Measurements from ENCODE around the gene FGD3. TPM values are rescaled to one million over a fixed set of nuclear protein-coding genes. Genes with fewer than 3 reads are reported as not detected.

Gene FGD3
- total and polyA plus RNA-seq, 9 donors: 2.4 to 4.8 (median 3.2) TPM

DNA sequence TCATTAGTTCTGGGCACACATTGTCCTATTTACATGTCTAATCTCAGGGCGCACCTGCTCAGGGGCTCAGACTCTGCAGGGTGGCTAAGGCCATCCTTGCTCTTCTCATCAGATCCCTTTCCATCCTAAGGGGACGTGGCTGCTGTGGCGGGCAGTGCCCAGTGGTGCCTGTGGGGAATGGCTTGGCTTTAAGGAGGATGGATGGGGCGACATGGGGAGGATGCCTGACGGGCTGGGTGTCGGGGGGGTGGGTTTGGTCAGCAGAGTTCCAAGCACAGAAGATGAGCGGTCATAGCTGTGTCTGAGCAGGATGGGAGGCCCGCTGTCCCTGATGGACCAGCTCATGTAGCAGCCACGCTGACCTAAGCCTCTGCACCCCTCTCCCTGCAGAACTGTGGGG lies 70.3 kb downstream of the FGD3 start:
- Histone ChIP-seq H3K9me3 (replicated peaks; ENCODE audit: control insufficient read depth, low read depth, low read length) (no peaks in the 10 kb centered on the region), H3K27me3 (ENCODE audit: control insufficient read depth, insufficient read depth, low read length) (no peaks in the 10 kb centered on the region), H3K27ac (ENCODE audit: low read length) (no peak overlapping the region), H3K4me3 (ENCODE audit: low read length) (no peak overlapping the region), H3K36me3 (ENCODE audit: control insufficient read depth, insufficient read depth, low read length) (peaks cover 13% of the 10 kb centered on the region), H3K4me1 (ENCODE audit: control insufficient read depth, insufficient read depth, low read length) (peaks cover 6% of the 10 kb centered on the region)
- 88% methylated on average over 2 of the region's 9 CpGs for WGBS (ENCODE audit: insufficient coverage)
- DNase-seq: no peak

DNA sequence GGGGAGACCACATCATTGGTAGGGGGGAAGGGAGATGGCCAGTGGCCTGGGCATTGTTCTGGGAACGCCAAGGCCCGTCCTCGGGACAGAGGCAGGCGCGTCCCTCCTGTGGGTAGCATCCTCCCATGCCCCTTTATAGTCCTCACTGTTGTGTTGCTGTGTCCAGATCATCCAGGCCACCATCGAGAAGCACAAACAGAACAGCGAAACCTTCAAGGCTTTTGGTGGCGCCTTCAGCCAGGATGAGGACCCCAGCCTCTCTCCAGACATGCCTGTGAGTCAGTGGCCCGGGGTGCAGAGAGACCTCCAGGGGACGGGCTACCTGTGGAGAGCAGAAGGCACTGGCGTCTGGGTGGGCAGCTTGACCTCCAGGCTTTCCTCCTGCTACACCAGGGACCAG lies 72.8 kb downstream of the FGD3 start:
- Histone ChIP-seq H3K36me3 (ENCODE audit: control insufficient read depth, insufficient read depth, low read length) (peaks cover 13% of the 10 kb centered on the region), H3K27me3 (ENCODE audit: control insufficient read depth, insufficient read depth, low read length) (no peaks in the 10 kb centered on the region), H3K27ac (ENCODE audit: low read length) (no peak overlapping the region), H3K4me1 (ENCODE audit: control insufficient read depth, insufficient read depth, low read length) (peaks cover 9% of the 10 kb centered on the region), H3K4me3 (ENCODE audit: low read length) (no peak overlapping the region), H3K9me3 (replicated peaks; ENCODE audit: control insufficient read depth, low read depth, low read length) (no peaks in the 10 kb centered on the region)
- 95% methylated on average over 9 of the region's 11 CpGs for WGBS (ENCODE audit: insufficient coverage)
- no peak for DNase-seq

DNA sequence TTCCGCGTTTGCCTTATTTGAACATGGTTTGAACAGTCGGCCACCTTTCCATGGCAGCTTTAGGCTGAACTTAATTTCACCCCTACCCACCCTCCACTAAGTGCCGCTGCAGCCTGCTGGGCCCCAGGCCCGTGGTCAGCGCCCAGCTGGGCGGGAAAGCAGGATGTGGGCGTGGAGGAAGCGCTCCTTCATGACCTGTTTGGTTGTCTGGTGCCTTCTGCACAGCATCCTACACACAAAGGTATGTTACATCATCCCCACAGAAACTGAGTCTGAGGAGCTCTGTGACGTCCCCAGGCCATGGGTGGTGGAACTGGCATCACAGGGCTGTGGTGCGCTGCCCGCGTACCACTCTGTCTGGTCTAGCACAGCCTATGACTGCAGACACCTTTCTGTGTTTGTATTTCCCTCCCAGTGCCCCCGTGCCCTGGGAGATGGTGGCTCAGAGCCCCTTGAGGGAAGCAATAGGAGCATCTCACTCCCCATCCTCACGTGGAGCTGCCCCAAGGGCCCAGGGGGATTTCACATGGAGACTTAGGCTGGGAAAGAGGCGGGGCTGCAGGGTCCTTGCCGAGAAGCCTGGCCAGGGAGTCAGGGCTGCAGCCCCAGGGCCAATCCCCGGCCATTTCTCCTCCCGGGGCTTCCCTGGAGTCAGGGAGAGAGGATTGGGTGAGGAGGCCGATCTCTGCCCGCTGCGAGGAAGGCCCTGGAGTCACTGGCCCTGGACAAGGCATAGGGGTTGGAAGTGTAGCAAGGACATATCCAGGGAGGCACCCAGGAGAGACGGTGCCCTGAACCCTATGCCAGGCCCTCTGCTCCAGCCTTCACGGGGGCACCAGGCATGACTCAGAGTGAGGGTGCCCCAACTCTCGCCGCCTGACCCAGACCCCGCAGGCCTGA lies 73.7 kb downstream of the FGD3 start:
- Histone ChIP-seq H3K4me3 (ENCODE audit: low read length) (no peak overlapping the region), H3K9me3 (replicated peaks; ENCODE audit: control insufficient read depth, low read depth, low read length) (no peaks in the 10 kb centered on the region), H3K4me1 (ENCODE audit: control insufficient read depth, insufficient read depth, low read length) (peaks cover 9% of the 10 kb centered on the region), H3K27me3 (ENCODE audit: control insufficient read depth, insufficient read depth, low read length) (no peaks in the 10 kb centered on the region), H3K27ac (ENCODE audit: low read length) (no peak overlapping the region), H3K36me3 (ENCODE audit: control insufficient read depth, insufficient read depth, low read length) (peaks cover 13% of the 10 kb centered on the region)
- WGBS (ENCODE audit: insufficient coverage): 56% methylated on average over 11 of the region's 27 CpGs
- no peak for DNase-seq

DNA sequence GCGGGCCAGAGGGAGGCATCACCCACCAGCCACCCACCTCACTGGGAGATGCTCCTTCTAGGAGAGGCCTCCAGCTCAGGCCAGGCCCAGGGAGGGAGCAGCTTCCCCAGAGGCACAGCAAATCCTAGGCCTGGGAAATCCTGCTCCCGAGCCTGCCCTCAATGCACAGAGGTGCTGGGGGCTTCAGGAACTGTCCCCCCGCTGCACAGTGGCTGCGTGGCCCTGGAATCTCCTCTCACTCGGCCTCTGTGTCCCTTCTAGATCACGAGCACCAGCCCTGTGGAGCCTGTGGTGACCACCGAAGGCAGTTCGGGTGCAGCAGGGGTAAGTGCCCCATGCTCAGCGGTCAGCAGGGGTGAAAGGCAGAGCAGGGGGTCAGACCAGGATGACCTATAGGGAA lies 74.7 kb downstream of the FGD3 start:
- H3K4me3 ChIP-seq (ENCODE audit: low read length): no peak overlapping the region
- no peaks in the 10 kb centered on the region for H3K27me3 ChIP-seq (ENCODE audit: control insufficient read depth, insufficient read depth, low read length)
- DNase-seq: no peak
- 80% methylated on average over 9 of the region's 9 CpGs for WGBS (ENCODE audit: insufficient coverage)
- peaks cover 13% of the 10 kb centered on the region for H3K36me3 ChIP-seq (ENCODE audit: control insufficient read depth, insufficient read depth, low read length)
- peaks cover 9% of the 10 kb centered on the region for H3K4me1 ChIP-seq (ENCODE audit: control insufficient read depth, insufficient read depth, low read length)
- no peaks in the 10 kb centered on the region for H3K9me3 ChIP-seq (replicated peaks; ENCODE audit: control insufficient read depth, low read depth, low read length)
- no peak overlapping the region for H3K27ac ChIP-seq (ENCODE audit: low read length)

DNA sequence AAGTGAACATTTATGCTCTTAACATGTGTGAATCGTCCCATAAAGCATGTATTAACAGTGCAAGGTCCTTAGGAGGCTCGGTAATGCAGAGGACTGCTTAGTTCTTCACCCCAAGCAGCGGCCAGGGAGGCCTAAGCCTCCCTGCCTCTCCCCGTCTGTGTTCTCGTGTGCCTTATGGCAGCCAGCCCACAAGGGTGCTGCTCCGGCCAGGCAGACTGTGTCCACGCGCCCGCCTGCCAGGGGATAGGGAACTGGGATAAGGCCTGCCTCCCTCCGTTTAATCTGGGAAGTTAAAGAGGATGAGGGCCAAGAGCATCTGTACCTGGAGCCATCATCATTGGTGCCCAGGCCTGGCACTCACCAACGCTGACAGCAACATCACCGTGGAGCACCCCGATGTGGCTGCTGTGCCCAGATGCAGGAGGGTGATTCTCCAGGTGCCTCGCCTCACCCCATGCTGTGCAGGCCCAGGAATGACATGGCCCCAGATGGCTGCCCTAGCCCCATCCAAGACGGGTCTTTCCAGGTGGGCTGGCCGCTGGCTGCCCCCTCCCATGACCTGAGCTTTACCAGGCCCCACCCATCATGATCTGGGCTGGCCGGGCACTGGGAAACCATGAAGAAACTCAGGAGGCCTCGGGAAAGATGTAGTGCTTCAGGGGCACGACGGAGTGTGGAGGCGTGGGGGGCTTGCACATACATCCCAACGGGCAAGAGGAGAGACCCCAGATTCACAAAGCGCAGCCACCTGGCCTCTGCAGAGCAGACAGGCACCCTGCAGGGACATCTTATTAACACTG lies 75.6 kb downstream of the FGD3 start:
- H3K27me3 ChIP-seq (ENCODE audit: control insufficient read depth, insufficient read depth, low read length): no peaks in the 10 kb centered on the region
- no peak overlapping the region for H3K27ac ChIP-seq (ENCODE audit: low read length)
- no peak for DNase-seq
- peaks cover 9% of the 10 kb centered on the region for H3K4me1 ChIP-seq (ENCODE audit: control insufficient read depth, insufficient read depth, low read length)
- no peak overlapping the region for H3K4me3 ChIP-seq (ENCODE audit: low read length)
- H3K9me3 ChIP-seq (replicated peaks; ENCODE audit: control insufficient read depth, low read depth, low read length): no peaks in the 10 kb centered on the region
- H3K36me3 ChIP-seq (ENCODE audit: control insufficient read depth, insufficient read depth, low read length): peaks cover 10% of the 10 kb centered on the region
- WGBS (ENCODE audit: insufficient coverage): 76% methylated on average over 21 of the region's 23 CpGs

DNA sequence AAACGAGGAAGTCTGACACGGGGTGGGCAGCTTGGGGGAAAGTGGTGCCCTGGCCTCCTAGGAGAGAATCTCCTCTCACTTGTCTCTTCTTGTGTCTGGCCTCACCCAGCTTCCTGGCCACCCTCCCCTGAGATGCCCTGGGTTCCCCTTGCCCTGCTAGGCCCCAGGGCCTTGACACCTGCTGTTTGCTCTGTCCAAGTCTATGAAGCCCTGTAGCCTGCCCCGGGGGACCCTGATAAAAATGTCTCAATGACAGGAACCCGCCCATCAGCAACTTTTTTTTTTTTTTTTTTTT lies 76.1 kb downstream of the FGD3 start:
- Histone ChIP-seq H3K27ac (ENCODE audit: low read length) (no peak overlapping the region), H3K4me3 (ENCODE audit: low read length) (no peak overlapping the region), H3K36me3 (ENCODE audit: control insufficient read depth, insufficient read depth, low read length) (peaks cover 10% of the 10 kb centered on the region), H3K4me1 (ENCODE audit: control insufficient read depth, insufficient read depth, low read length) (peaks cover 9% of the 10 kb centered on the region), H3K27me3 (ENCODE audit: control insufficient read depth, insufficient read depth, low read length) (no peaks in the 10 kb centered on the region), H3K9me3 (replicated peaks; ENCODE audit: control insufficient read depth, low read depth, low read length) (no peaks in the 10 kb centered on the region)
- WGBS (ENCODE audit: insufficient coverage): 87% methylated on average over 4 of the region's 4 CpGs
- DNase-seq: no peak

DNA sequence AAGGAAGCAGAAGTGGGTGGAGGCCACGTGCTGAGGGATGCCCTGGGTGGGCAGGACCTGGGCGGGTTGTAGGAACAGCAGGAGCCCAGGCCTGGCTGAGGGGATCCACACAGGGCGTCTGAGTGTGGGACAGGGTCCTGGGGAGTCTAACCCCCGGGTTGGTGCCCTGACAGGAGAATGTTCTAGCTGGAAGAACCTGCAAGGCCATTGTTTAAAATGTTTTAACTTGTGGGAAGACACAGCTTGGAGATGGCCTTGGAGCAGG lies 77.3 kb downstream of the FGD3 start:
- no peak for DNase-seq
- 83% methylated on average over 4 of the region's 4 CpGs for WGBS (ENCODE audit: insufficient coverage)
- Histone ChIP-seq H3K4me1 (ENCODE audit: control insufficient read depth, insufficient read depth, low read length) (peaks cover 9% of the 10 kb centered on the region), H3K27me3 (ENCODE audit: control insufficient read depth, insufficient read depth, low read length) (no peaks in the 10 kb centered on the region), H3K4me3 (ENCODE audit: low read length) (no peak overlapping the region), H3K27ac (ENCODE audit: low read length) (no peak overlapping the region), H3K9me3 (replicated peaks; ENCODE audit: control insufficient read depth, low read depth, low read length) (no peaks in the 10 kb centered on the region), H3K36me3 (ENCODE audit: control insufficient read depth, insufficient read depth, low read length) (peaks cover 10% of the 10 kb centered on the region)

DNA sequence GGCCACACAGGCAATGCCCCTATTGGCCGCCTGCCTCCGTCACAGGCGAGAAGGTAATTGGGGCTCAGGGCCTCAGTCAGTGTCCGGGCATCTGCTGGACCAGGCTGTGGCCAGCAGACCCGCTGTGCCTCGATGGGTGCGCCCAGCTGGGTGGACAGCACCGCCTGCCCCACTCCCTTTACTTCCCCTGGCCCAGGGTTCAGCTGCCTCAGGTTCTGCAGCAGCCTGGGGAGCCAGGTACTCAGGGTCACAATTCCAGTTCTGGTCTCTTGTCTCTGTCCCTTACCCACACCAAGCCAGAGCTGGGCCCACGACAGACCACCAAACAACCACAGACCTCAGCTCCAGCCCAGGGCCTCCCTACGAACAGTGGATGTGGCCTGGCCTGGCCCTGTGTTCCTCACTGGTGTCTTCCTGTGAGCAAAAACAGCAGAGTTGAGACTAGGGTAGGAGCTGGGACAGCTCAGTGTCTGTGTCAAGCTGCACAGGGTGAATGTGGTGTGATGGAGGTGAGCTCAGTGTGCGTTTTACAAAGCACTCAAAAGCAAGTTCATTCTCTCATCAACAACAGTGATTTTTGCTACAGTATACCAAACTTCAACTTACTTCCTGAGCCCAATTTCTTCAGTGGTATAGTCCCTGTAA lies 77.8 kb downstream of the FGD3 start:
- Histone ChIP-seq H3K27me3 (ENCODE audit: control insufficient read depth, insufficient read depth, low read length) (no peaks in the 10 kb centered on the region), H3K4me1 (ENCODE audit: control insufficient read depth, insufficient read depth, low read length) (peaks cover 9% of the 10 kb centered on the region), H3K4me3 (ENCODE audit: low read length) (no peak overlapping the region), H3K9me3 (replicated peaks; ENCODE audit: control insufficient read depth, low read depth, low read length) (no peaks in the 10 kb centered on the region), H3K27ac (ENCODE audit: low read length) (no peak overlapping the region), H3K36me3 (ENCODE audit: control insufficient read depth, insufficient read depth, low read length) (peaks cover 13% of the 10 kb centered on the region)
- no peak for DNase-seq
- WGBS (ENCODE audit: insufficient coverage): 81% methylated on average over 10 of the region's 11 CpGs

DNA sequence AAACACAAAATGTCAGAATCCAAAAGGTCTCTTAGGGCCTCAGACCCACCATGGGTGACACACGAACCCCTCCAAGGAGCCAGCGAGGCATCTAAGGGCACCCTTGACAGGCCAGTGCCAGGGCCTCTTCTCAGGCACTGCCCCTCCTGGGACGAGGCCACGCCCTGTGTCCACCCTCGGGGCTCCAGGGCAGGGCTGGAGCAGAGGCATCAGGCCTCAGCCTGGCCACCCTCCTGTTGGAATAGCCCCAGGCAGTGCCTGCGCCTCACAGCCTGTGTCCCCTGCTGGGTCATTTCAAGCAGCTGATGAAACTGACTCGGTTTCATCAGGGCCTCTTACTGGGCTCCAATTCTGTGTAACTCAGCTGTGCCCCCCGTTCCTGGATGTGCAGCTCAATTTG lies 78.4 kb downstream of the FGD3 start:
- no peak overlapping the region for H3K27ac ChIP-seq (ENCODE audit: low read length)
- WGBS (ENCODE audit: insufficient coverage): 59% methylated on average over 6 of the region's 8 CpGs
- H3K36me3 ChIP-seq (ENCODE audit: control insufficient read depth, insufficient read depth, low read length): peaks cover 11% of the 10 kb centered on the region

DNA sequence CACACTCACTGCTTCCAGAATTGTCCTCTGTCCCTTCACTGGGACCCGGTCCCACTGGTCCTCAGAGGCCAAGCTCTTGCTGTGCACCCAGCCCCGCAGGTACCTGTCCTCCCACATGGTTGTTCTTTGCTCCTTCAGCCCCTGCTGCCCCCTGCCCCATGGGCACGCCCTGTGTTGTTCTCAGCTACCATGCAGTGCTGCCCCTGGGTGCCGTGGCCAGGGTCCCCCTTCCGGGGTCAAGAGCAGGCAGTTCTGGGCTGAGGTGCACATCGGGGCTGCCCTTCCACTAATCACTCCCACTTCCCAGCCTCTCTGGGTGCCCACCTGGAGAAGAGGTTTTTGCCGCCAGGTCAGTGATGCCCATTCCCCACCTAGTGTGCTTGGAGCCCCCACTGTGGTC lies 79.3 kb downstream of the FGD3 start:
- 85% methylated on average over 4 of the region's 7 CpGs for WGBS (ENCODE audit: insufficient coverage)
- DNase-seq: no peak
- Histone ChIP-seq H3K4me1 (ENCODE audit: control insufficient read depth, insufficient read depth, low read length) (peaks cover 8% of the 10 kb centered on the region), H3K36me3 (ENCODE audit: control insufficient read depth, insufficient read depth, low read length) (peaks cover 6% of the 10 kb centered on the region), H3K9me3 (replicated peaks; ENCODE audit: control insufficient read depth, low read depth, low read length) (no peaks in the 10 kb centered on the region), H3K27ac (ENCODE audit: low read length) (no peak overlapping the region), H3K27me3 (ENCODE audit: control insufficient read depth, insufficient read depth, low read length) (no peaks in the 10 kb centered on the region), H3K4me3 (ENCODE audit: low read length) (no peak overlapping the region)

More for the DNA sequence above, 78.4 kb downstream of the FGD3 start:
- DNase-seq: no peak
- H3K9me3 ChIP-seq (replicated peaks; ENCODE audit: control insufficient read depth, low read depth, low read length): no peaks in the 10 kb centered on the region
- peaks cover 7% of the 10 kb centered on the region for H3K4me1 ChIP-seq (ENCODE audit: control insufficient read depth, insufficient read depth, low read length)
- H3K4me3 ChIP-seq (ENCODE audit: low read length): no peak overlapping the region
- H3K27me3 ChIP-seq (ENCODE audit: control insufficient read depth, insufficient read depth, low read length): no peaks in the 10 kb centered on the region

Measured in muscle of leg (tissue), 11 donors.